ENCODE results near the gene GDPD5. TPM values are rescaled to one million over a fixed set of nuclear protein-coding genes. Genes with fewer than 3 reads are reported as not detected.

Gene GDPD5
- total RNA-seq, 6 donors from 2014 or later = 5.7 to 34.6 (median 14.0) TPM

DNA sequence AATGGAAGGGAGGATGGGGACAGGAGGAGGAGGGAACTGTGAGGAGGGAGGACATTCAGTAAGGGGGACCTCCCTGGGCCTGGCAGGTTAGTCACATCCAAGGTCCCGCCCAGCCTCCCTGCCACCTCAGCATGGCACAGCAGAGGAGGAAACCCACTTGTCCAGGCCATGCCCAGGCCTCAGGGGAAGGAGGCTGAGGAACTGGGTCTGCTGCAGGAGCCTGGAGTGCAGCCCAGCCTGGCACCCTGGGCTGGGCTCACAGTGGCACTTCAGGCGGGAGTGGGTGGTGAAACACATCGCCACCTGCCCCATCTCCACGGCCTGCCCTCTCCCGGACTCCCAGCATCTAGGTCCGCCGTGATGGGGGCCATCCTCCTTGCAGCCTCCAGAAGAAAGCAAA lies 75.5 kb downstream of the GDPD5 start:
- peaks cover 0 to 7% (median 1%) of the 10 kb centered on the region in 4 donors for H3K4me1 ChIP-seq
- ATAC-seq (ENCODE audit: low FRiP score in 2 of 2) (no peak), DNase-seq (no peak)
- no peaks in the 10 kb centered on the region for H3K36me3 ChIP-seq
- no peak overlapping the region for H3K27ac ChIP-seq
- no peaks in the 10 kb centered on the region for H3K9me3 ChIP-seq
- H3K27me3 ChIP-seq = no peaks in the 10 kb centered on the region
- TF ChIP-seq, protein P1, sequence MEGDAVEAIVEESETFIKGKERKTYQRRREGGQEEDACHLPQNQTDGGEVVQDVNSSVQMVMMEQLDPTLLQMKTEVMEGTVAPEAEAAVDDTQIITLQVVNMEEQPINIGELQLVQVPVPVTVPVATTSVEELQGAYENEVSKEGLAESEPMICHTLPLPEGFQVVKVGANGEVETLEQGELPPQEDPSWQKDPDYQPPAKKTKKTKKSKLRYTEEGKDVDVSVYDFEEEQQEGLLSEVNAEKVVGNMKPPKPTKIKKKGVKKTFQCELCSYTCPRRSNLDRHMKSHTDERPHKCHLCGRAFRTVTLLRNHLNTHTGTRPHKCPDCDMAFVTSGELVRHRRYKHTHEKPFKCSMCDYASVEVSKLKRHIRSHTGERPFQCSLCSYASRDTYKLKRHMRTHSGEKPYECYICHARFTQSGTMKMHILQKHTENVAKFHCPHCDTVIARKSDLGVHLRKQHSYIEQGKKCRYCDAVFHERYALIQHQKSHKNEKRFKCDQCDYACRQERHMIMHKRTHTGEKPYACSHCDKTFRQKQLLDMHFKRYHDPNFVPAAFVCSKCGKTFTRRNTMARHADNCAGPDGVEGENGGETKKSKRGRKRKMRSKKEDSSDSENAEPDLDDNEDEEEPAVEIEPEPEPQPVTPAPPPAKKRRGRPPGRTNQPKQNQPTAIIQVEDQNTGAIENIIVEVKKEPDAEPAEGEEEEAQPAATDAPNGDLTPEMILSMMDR (IDR thresholded peaks at IDR 0.05) = no peak
- no peak for TF ChIP-seq POLR2A (IDR thresholded peaks at IDR 0.05)
- no peak for TF ChIP-seq EP300 (IDR thresholded peaks at IDR 0.05)
- TF ChIP-seq POLR2AphosphoS5 (IDR thresholded peaks at IDR 0.05) = no peak
- WGBS, 2 donors = 92 to 96% methylated on average over 4 to 7 of the region's 7 CpGs
- H3K4me3 ChIP-seq = no peak overlapping the region

DNA sequence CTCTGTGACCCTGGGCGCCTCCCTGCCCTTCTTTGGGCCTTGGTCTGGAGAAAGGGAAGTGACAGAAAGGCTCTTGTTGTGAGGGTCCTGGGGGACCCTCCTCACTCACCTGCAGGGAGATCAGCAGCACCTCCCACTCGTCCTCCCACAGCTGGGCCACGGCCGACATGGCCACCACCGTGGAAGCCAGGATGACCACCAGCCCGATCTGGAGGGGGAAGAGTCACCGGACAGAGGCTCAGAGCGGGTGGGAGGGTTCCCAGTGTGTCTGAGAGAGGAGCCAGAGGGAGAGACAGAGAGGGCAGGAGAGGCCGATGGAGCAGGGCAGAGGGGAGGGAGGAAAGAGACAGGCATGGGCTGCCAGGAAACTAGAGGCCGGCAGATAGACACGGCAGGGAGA lies 76.0 kb downstream of the GDPD5 start:
- no peak for DNase-seq

DNA sequence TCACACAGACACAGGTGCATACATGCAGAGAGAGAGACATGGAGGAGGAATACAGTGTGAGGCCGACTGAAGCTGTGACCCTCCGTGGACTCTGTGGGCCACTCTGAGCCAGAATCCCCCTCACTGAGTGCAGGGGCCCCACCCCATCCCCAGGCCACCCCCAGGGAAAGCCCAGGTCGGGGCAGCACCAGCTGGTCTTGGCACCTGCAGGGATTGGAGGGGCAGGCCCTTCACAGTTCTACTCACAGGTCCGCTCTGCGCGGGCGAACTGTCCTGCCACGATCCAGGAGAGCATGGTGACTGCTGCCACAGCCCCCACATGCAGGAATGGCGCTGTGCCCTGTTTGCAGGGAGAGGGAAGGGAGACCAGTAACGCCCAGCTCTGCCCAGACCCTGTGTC lies 76.5 kb downstream of the GDPD5 start:
- no peaks in the 10 kb centered on the region for H3K9me3 ChIP-seq
- TF ChIP-seq POLR2AphosphoS5 (IDR thresholded peaks at IDR 0.05) = no peak
- TF ChIP-seq POLR2A (IDR thresholded peaks at IDR 0.05) = no peak
- TF ChIP-seq, protein P1 (IDR thresholded peaks at IDR 0.05) = no peak
- no peak for TF ChIP-seq EP300 (IDR thresholded peaks at IDR 0.05)
- no peak overlapping the region for H3K4me3 ChIP-seq
- ATAC-seq (ENCODE audit: low FRiP score in 2 of 2) (no peak), DNase-seq (no peak)
- no peaks in the 10 kb centered on the region for H3K36me3 ChIP-seq
- H3K4me1 ChIP-seq = no peaks in the 10 kb centered on the region
- WGBS, 2 donors = 83% methylated on average over 10 of the region's 10 CpGs; no CpG with 5 or more reads in 1 of the 2 donors
- H3K27me3 ChIP-seq = no peaks in the 10 kb centered on the region
- no peak overlapping the region for H3K27ac ChIP-seq

More for the DNA sequence above, 76.0 kb downstream of the GDPD5 start:
- H3K9me3 ChIP-seq = no peaks in the 10 kb centered on the region
- 96% methylated on average over 10 to 11 of the region's 11 CpGs for WGBS, 2 donors
- TF ChIP-seq POLR2AphosphoS5 (IDR thresholded peaks at IDR 0.05) = no peak
- no peak overlapping the region for H3K27ac ChIP-seq
- peaks cover 0 to 4% (median 0%) of the 10 kb centered on the region in 4 donors for H3K4me1 ChIP-seq
- no peaks in the 10 kb centered on the region for H3K36me3 ChIP-seq
- ATAC-seq (ENCODE audit: low FRiP score in 2 of 2) = no peak
- H3K27me3 ChIP-seq = no peaks in the 10 kb centered on the region
- H3K4me3 ChIP-seq = no peak overlapping the region

DNA sequence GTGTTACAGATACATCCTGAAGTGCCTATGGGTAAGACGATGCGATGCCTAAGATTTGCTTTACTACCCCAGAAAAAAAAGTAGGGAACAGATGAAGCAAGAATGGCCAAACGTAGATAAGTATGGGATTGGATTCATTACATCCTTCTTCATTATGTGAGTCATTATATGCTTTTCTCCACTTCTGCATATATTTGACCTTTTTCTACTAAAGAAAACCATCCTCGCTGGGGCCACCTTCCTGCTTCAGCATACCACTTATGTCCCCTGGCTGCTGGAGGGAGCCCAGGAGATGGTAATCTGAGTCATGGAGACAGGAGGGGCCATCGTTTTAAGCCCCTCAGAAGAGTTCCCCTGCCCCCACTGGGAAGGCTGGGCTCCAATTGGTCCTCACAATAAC lies 78.3 kb downstream of the GDPD5 start:
- Histone ChIP-seq H3K36me3 (no peaks in the 10 kb centered on the region), H3K9me3 (no peaks in the 10 kb centered on the region), H3K27ac (no peak overlapping the region), H3K4me3 (no peak overlapping the region), H3K4me1 (peaks cover 0 to under 1% (median 0%) of the 10 kb centered on the region in 4 donors), H3K27me3 (no peaks in the 10 kb centered on the region)
- 72 to 77% methylated on average over 5 of the region's 5 CpGs for WGBS, 2 donors
- DNase-seq = no peak
- TF ChIP-seq POLR2A (IDR thresholded peaks at IDR 0.05) (no peak), POLR2AphosphoS5 (IDR thresholded peaks at IDR 0.05) (no peak), EP300 (IDR thresholded peaks at IDR 0.05) (no peak)
- TF ChIP-seq, protein P1 (IDR thresholded peaks at IDR 0.05) = no peak
- ATAC-seq (ENCODE audit: low FRiP score in 2 of 2) = no peak

DNA sequence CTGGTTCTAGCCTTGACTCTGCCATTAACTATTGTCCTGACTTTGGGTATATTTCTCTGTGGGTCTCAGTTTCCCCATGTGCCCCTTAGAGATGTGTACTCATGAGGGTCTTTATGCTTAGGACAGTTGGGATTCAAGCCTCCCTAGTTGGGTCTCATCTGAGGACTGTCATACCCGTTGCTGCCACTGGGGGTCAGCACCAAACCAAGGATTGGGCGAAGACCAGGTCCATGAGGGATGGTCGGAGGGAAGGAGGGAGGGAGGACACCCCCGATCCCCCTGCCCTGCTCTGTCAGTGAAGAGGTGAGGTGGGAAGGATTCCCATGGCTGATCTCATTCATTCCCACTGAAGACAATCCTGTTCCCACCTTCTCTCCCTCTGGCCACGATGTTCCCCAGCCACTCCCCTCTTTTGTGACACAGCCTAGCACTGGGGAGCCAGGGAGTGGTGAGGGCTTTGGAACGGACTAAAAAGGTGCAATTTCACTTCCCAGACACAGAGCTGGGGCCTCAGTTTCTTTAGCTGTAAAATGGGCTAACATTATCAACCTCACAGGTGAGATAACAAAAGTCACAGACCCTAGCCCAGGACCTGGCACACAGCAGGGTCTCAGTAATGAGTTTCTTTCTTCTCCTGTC lies 80.3 kb downstream of the GDPD5 start:
- Histone ChIP-seq H3K4me3 (no peak overlapping the region), H3K4me1 (peaks cover 0 to 6% (median 2%) of the 10 kb centered on the region in 4 donors), H3K27me3 (no peaks in the 10 kb centered on the region), H3K27ac (no peak overlapping the region), H3K36me3 (no peaks in the 10 kb centered on the region), H3K9me3 (no peaks in the 10 kb centered on the region)
- WGBS, 2 donors = 13 to 14% methylated on average over 5 to 6 of the region's 6 CpGs
- ATAC-seq (ENCODE audit: low FRiP score in 2 of 2) (peak; percentile 70 to 84), DNase-seq (peak in 1 of 2 donors; percentile 62)
- TF ChIP-seq, protein P1 (IDR thresholded peaks at IDR 0.05) = peak; percentile 84 to 99 (median 96)
- TF ChIP-seq POLR2AphosphoS5 (IDR thresholded peaks at IDR 0.05) (no peak), EP300 (IDR thresholded peaks at IDR 0.05) (no peak), POLR2A (IDR thresholded peaks at IDR 0.05) (no peak)
